SK-N-SH (cell line): Measurements from ENCODE around the gene SMAGP. TPM values are rescaled to one million over a fixed set of nuclear protein-coding genes. Genes with fewer than 3 reads are reported as not detected.

Source experiments
- CTCF ChIA-PET: fragments of 300-600, 350-600 bp; formaldehyde crosslinking; extraction: SDS; loops from one replicate; lab custom pipeline; 2021; lab: Yijun Ruan, JAX
- POLR2A ChIA-PET: fragments of 350-600 bp; sonication (Branson Sonifier 250); formaldehyde crosslinking; extraction: SDS; loops from one replicate; lab custom pipeline; 2020; ENCODE audit warnings: antibody characterized with exemption, inconsistent platforms; lab: Yijun Ruan, JAX
- DNase-seq: peaks from one replicate; pipeline ENCODE4 v3.0.0; 2012
- H2AFZ ChIP-seq: fragments of 200-600 bp; sonication (generic); 2 replicates; pipeline ENCODE4 v1.8.1; 2016; ENCODE audit warnings: antibody characterized with exemption, mild to moderate bottlenecking, low read depth
- H3F3A ChIP-seq: fragments of 200-600 bp; sonication (generic); replicated peaks from 2 replicates; pipeline ENCODE3; 2016; ENCODE audit warnings: antibody characterized with exemption, mild to moderate bottlenecking; ENCODE audit not compliant: insufficient read depth
- H3K27ac ChIP-seq, 2 experiments: fragments of 200-500 bp in 1 of 2; fragments of 200-600 bp in 1 of 2; sonication (Bioruptor generic) in 1 of 2; sonication (generic), shearing (Covaris generic) in 1 of 2; 2 replicates each; pipeline versions ENCODE4 v1.5.1 to v1.6.1; 2014 to 2016; ENCODE audit warnings: low read depth in 2 of 2, inconsistent platforms in 1 of 2, low read length in 1 of 2, mild to moderate bottlenecking in 1 of 2, mixed read lengths in 1 of 2
- H3K27me3 ChIP-seq: fragments of 200-600 bp; sonication (generic), shearing (Covaris generic); 2 replicates; pipeline ENCODE4 v1.6.1; 2016; ENCODE audit warnings: mixed run types; ENCODE audit not compliant: insufficient read depth
- H3K36me3 ChIP-seq, 2 experiments: fragments of 200-500 bp in 1 of 2; fragments of 200-600 bp in 1 of 2; sonication (Bioruptor generic) in 1 of 2; sonication (generic) in 1 of 2; replicated peaks in 1 of 2; 2 replicates each; pipeline versions ENCODE3 to v1.5.1; 2014 to 2016; ENCODE audit warnings: low read length in 1 of 2, mild to moderate bottlenecking in 1 of 2; ENCODE audit not compliant: insufficient read depth in 2 of 2, control insufficient read depth in 1 of 2
- H3K4me1 ChIP-seq, 2 experiments: fragments of 200-500 bp in 1 of 2; fragments of 200-600 bp in 1 of 2; sonication (Bioruptor generic) in 1 of 2; sonication (generic), shearing (Covaris generic) in 1 of 2; 2 replicates each; pipeline versions ENCODE4 v1.5.1 to v1.6.1; 2014 to 2016; ENCODE audit warnings: low read depth in 1 of 2, low read length in 1 of 2, mixed run types in 1 of 2; ENCODE audit not compliant: insufficient read depth in 2 of 2, control insufficient read depth in 1 of 2
- H3K4me2 ChIP-seq: fragments of 200-600 bp; sonication (generic), shearing (Covaris generic); 2 replicates; pipeline ENCODE4 v1.6.1; 2017; ENCODE audit warnings: mixed run types
- H3K4me3 ChIP-seq, 2 experiments: fragments of 200-500 bp in 1 of 2; fragments of 200-600 bp in 1 of 2; sonication (Bioruptor generic) in 1 of 2; sonication (generic), shearing (Covaris generic) in 1 of 2; 2 replicates each; pipeline versions ENCODE4 v1.5.1 to v1.8.1; 2014 to 2016; ENCODE audit warnings: low read depth in 2 of 2, inconsistent platforms in 1 of 2, low read length in 1 of 2, mild to moderate bottlenecking in 1 of 2, mixed read lengths in 1 of 2, moderate library complexity in 1 of 2
- H3K79me2 ChIP-seq: fragments of 200-600 bp; sonication (generic); 2 replicates; pipeline ENCODE4 v1.8.1; 2017; ENCODE audit warnings: mild to moderate bottlenecking; ENCODE audit not compliant: insufficient read depth
- H3K9ac ChIP-seq: fragments of 200-600 bp; sonication (generic); 2 replicates; pipeline ENCODE4 v1.6.1; 2017; ENCODE audit warnings: mixed run types
- H3K9me2 ChIP-seq: fragments of 200-600 bp; sonication (generic); 2 replicates; pipeline ENCODE4 v1.6.1; 2017; ENCODE audit warnings: mixed run types
- H3K9me3 ChIP-seq: fragments of 200-600 bp; sonication (generic); 2 replicates; pipeline ENCODE4 v1.6.1; 2017; ENCODE audit warnings: mixed run types, mild to moderate bottlenecking, moderate library complexity
- H4K20me1 ChIP-seq: fragments of 200-600 bp; sonication (generic); 2 replicates; pipeline ENCODE4 v1.6.1; 2017; ENCODE audit warnings: mild to moderate bottlenecking, mixed run types; ENCODE audit not compliant: insufficient read depth
- CHD2 ChIP-seq: fragments of 150-350 bp; IDR thresholded peaks from 2 replicates; pipeline ENCODE4 v1.6.1; 2018; ENCODE audit warnings: low read length; ENCODE audit not compliant: partially characterized antibody
- FOSL2 ChIP-seq: IDR thresholded peaks from 2 replicates; pipeline ENCODE4 v1.4.0; 2012; ENCODE audit warnings: low read depth, mild to moderate bottlenecking, moderate library complexity, borderline replicate concordance
- FOXJ3 ChIP-seq: sonication (generic); formaldehyde crosslinking; IDR thresholded peaks from 2 replicates; pipeline ENCODE4 v1.5.1; 2020; ENCODE audit warnings: mild to moderate bottlenecking, missing genetic modification reagents
- MEF2A ChIP-seq: IDR thresholded peaks from 2 replicates; pipeline ENCODE4 v1.4.0; 2012; ENCODE audit warnings: low read depth, borderline replicate concordance
- NFIC ChIP-seq: IDR thresholded peaks from 2 replicates; pipeline ENCODE4 v1.4.0; 2012; ENCODE audit warnings: borderline replicate concordance
- POLR2AphosphoS5 ChIP-seq: IDR thresholded peaks from 2 replicates; pipeline ENCODE4 v1.6.1; 2012; ENCODE audit warnings: low read depth, low read length
- RCOR1 ChIP-seq: fragments of 150-350 bp; IDR thresholded peaks from 2 replicates; pipeline ENCODE4 v1.6.1; 2017; ENCODE audit warnings: antibody characterized with exemption, low read length
- RFX5 ChIP-seq: IDR thresholded peaks from 2 replicates; pipeline ENCODE4 v1.6.1; 2012; ENCODE audit warnings: mild to moderate bottlenecking, improper control_type of control experiment, low read length
- RXRA ChIP-seq: IDR thresholded peaks from 2 replicates; pipeline ENCODE4 v1.4.0; 2012; ENCODE audit warnings: low read depth, mild to moderate bottlenecking, borderline replicate concordance
- SIN3A ChIP-seq: IDR thresholded peaks from 2 replicates; pipeline ENCODE4 v1.6.1; 2012; ENCODE audit warnings: low read depth, mild to moderate bottlenecking, low read length, moderate library complexity, borderline replicate concordance
- SMC3 ChIP-seq: IDR thresholded peaks from 2 replicates; pipeline ENCODE4 v1.6.1; 2012; ENCODE audit warnings: low read depth, low read length, improper control_type of control experiment
- TAF1 ChIP-seq: IDR thresholded peaks from 2 replicates; pipeline ENCODE4 v1.6.1; 2012; ENCODE audit warnings: low read depth, mild to moderate bottlenecking, low read length, moderate library complexity, borderline replicate concordance
- TCF12 ChIP-seq: IDR thresholded peaks from 2 replicates; pipeline ENCODE4 v1.4.0; 2012
- WGBS: methylation state at CpG from one replicate; pipeline ENCODE4 v1.1.6; 2017; ENCODE audit warnings: low lambda C conversion rate; 5-methylcytosine and 5-hydroxymethylcytosine counted together
- polyA plus RNA-seq, 3 experiments: library from polyadenylated mRNA; depleted of rRNA; stranded (reverse); fragments of >200 nt; gene quantifications; 2 replicates each; pipeline ENCODE4 v1.2.3, GENCODE V29; 2012
- TF ChIP-seq, protein P1 (sequence below): IDR thresholded peaks from 2 replicates; pipeline ENCODE4 v1.4.0; 2012; ENCODE audit warnings: low read depth
- TF ChIP-seq, protein P2 (sequence below): IDR thresholded peaks from 2 replicates; pipeline ENCODE4 v1.4.0; 2012; ENCODE audit warnings: low read depth, borderline replicate concordance
- TF ChIP-seq, protein P3 (sequence below): IDR thresholded peaks from 2 replicates; pipeline ENCODE4 v1.4.0; 2012; ENCODE audit warnings: low read depth, borderline replicate concordance
- TF ChIP-seq, protein P4 (sequence below): fragments of 200-600 bp; sonication (generic); IDR thresholded peaks from 2 replicates; pipeline ENCODE4 v1.6.1; 2017; ENCODE audit warnings: antibody characterized with exemption, mild to moderate bottlenecking, moderate library complexity

Gene SMAGP
- polyA plus RNA-seq, 1 of the 3 experiments (the other 2 are of a cell fraction) = 26.3 TPM

DNA sequence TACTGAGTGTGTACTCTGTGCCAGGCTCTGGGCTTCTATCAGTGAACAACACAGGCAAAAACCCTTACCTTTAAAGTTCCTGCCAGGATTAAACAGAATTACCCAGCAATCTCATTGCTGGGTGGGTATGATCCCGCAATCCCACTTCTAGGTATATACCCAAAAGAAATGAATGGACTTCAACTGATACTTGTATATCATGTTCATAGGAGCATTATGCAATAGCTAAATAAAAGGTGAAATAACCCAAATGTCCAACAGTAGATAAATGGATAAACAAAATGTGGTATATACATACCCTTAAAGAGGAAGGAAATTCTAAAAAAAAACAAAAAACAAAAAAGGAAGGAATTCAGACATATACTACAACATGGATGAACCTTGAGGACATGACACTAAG is 16.9 kb downstream of the SMAGP start:
- Histone ChIP-seq H3K9me2 (no peaks in the 10 kb centered on the region), H3K27ac (no peak overlapping the region), H3K4me3 (no peak overlapping the region), H4K20me1 (no peaks in the 10 kb centered on the region), H3K79me2 (peaks cover 14% of the 10 kb centered on the region; the same call in 1 of the 2 replicates), H3K4me1 (no peaks in the 10 kb centered on the region), H3K27me3 (no peaks in the 10 kb centered on the region), H3K9me3 (no peaks in the 10 kb centered on the region), H3K4me2 (no peak overlapping the region), H2AFZ (no peak overlapping the region), H3K36me3 (peaks cover 0 to 17% of the 10 kb centered on the region in 2 experiments), H3F3A (no peaks in the 10 kb centered on the region), H3K9ac (no peak overlapping the region)
- TF ChIP-seq SIN3A (no peak), CHD2 (no peak), RXRA (no peak), POLR2AphosphoS5 (no peak), NFIC (no peak), SMC3 (no peak), RFX5 (no peak), TCF12 (no peak), TAF1 (no peak), MEF2A (no peak), FOSL2 (no peak), RCOR1 (no peak), FOXJ3 (CRISPR knock-in tag) (no peak)
- TF ChIP-seq, protein P1, sequence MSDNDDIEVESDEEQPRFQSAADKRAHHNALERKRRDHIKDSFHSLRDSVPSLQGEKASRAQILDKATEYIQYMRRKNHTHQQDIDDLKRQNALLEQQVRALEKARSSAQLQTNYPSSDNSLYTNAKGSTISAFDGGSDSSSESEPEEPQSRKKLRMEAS = no peak
- TF ChIP-seq, protein P2, sequence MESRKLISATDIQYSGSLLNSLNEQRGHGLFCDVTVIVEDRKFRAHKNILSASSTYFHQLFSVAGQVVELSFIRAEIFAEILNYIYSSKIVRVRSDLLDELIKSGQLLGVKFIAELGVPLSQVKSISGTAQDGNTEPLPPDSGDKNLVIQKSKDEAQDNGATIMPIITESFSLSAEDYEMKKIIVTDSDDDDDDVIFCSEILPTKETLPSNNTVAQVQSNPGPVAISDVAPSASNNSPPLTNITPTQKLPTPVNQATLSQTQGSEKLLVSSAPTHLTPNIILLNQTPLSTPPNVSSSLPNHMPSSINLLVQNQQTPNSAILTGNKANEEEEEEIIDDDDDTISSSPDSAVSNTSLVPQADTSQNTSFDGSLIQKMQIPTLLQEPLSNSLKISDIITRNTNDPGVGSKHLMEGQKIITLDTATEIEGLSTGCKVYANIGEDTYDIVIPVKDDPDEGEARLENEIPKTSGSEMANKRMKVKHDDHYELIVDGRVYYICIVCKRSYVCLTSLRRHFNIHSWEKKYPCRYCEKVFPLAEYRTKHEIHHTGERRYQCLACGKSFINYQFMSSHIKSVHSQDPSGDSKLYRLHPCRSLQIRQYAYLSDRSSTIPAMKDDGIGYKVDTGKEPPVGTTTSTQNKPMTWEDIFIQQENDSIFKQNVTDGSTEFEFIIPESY = no peak
- TF ChIP-seq, protein P3, sequence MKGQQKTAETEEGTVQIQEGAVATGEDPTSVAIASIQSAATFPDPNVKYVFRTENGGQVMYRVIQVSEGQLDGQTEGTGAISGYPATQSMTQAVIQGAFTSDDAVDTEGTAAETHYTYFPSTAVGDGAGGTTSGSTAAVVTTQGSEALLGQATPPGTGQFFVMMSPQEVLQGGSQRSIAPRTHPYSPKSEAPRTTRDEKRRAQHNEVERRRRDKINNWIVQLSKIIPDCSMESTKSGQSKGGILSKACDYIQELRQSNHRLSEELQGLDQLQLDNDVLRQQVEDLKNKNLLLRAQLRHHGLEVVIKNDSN = no peak
- TF ChIP-seq, protein P4, sequence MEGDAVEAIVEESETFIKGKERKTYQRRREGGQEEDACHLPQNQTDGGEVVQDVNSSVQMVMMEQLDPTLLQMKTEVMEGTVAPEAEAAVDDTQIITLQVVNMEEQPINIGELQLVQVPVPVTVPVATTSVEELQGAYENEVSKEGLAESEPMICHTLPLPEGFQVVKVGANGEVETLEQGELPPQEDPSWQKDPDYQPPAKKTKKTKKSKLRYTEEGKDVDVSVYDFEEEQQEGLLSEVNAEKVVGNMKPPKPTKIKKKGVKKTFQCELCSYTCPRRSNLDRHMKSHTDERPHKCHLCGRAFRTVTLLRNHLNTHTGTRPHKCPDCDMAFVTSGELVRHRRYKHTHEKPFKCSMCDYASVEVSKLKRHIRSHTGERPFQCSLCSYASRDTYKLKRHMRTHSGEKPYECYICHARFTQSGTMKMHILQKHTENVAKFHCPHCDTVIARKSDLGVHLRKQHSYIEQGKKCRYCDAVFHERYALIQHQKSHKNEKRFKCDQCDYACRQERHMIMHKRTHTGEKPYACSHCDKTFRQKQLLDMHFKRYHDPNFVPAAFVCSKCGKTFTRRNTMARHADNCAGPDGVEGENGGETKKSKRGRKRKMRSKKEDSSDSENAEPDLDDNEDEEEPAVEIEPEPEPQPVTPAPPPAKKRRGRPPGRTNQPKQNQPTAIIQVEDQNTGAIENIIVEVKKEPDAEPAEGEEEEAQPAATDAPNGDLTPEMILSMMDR = no peak
- 96% methylated on average over 1 of the region's 1 CpG for WGBS
- no peak for DNase-seq
- CTCF ChIA-PET = interaction anchor here (0.7 to 2.9 kb wide), 15 partner anchors 9 to 266 kb away, joined by 3 to 14 read pairs (median 5); partner anchors contain the start of genes DAZAP2 and SMAGP
- POLR2A ChIA-PET = interaction anchor here (0.9 kb wide), 1 partner anchor 11 kb away, joined by 4 read pairs; no protein-coding TSS in a partner anchor
